GM12878 (cell line): ENCODE data around the gene STARD4.

Experiments
- CHD2 ChIP-seq: IDR thresholded peaks from 2 replicates; pipeline ENCODE4 v1.6.1; 2011; ENCODE audit warnings: low read depth, low read length, improper control_type of control experiment, borderline replicate concordance
- E4F1 ChIP-seq: fragments of 450-650 bp; IDR thresholded peaks from 2 replicates; pipeline ENCODE4 v1.6.1; 2018; ENCODE audit warnings: borderline replicate concordance, mild to moderate bottlenecking; ENCODE audit not compliant: partially characterized antibody
- EP300 ChIP-seq, 2 experiments: fragments of 150-350 bp in 1 of 2; IDR thresholded peaks; 2 replicates each; pipeline ENCODE4 v1.6.1; 2011 to 2012; ENCODE audit warnings: low read depth in 2 of 2, low read length in 2 of 2, borderline replicate concordance in 1 of 2, improper control_type of control experiment in 1 of 2, inconsistent platforms in 1 of 2; ENCODE audit not compliant: control insufficient read depth in 1 of 2
- EZH2 ChIP-seq: IDR thresholded peaks from 2 replicates; pipeline ENCODE4 v1.6.1; 2012; ENCODE audit warnings: low read depth, mild to moderate bottlenecking, control low read depth, inconsistent platforms, low read length, borderline replicate concordance; ENCODE audit not compliant: control insufficient read depth
- GABPA ChIP-seq: IDR thresholded peaks from 2 replicates; pipeline ENCODE4 v1.6.1; 2014; ENCODE audit warnings: antibody characterized with exemption, low read depth, mild to moderate bottlenecking, inconsistent platforms
- JUND ChIP-seq: IDR thresholded peaks from 2 replicates; pipeline ENCODE4 v1.6.1; 2012; ENCODE audit warnings: low read depth, mild to moderate bottlenecking, low read length, improper control_type of control experiment, moderate library complexity
- NFIC ChIP-seq: IDR thresholded peaks from 2 replicates; pipeline ENCODE4 v1.6.1; 2012; ENCODE audit warnings: low read depth, mild to moderate bottlenecking, inconsistent platforms, low read length, moderate library complexity
- TBL1XR1 ChIP-seq: IDR thresholded peaks from 2 replicates; pipeline ENCODE4 v1.6.1; 2012; ENCODE audit warnings: low read depth, low read length, improper control_type of control experiment
- ZBED1 ChIP-seq: IDR thresholded peaks from 2 replicates; pipeline ENCODE4 v1.6.1; 2016; ENCODE audit warnings: borderline replicate concordance
- ZNF24 ChIP-seq: fragments of 450-650 bp; IDR thresholded peaks from 2 replicates; pipeline ENCODE4 v1.6.1; 2017; ENCODE audit warnings: antibody characterized with exemption, mild to moderate bottlenecking
- TF ChIP-seq, protein P1 (sequence below), 3 experiments: IDR thresholded peaks in 2 of 3; conservative IDR thresholded peaks in 1 of 3; 2 replicates each; pipeline ENCODE4 v1.5.1; 2011; ENCODE audit warnings: low read depth in 3 of 3, low read length in 3 of 3, mild to moderate bottlenecking in 3 of 3, control low read depth in 2 of 3, moderate library complexity in 2 of 3, inconsistent platforms in 1 of 3, mixed read lengths in 1 of 3; ENCODE audit not compliant: control insufficient read depth in 2 of 3, insufficient read depth in 1 of 3; ENCODE audit errors: extremely low read depth in 1 of 3

DNA sequence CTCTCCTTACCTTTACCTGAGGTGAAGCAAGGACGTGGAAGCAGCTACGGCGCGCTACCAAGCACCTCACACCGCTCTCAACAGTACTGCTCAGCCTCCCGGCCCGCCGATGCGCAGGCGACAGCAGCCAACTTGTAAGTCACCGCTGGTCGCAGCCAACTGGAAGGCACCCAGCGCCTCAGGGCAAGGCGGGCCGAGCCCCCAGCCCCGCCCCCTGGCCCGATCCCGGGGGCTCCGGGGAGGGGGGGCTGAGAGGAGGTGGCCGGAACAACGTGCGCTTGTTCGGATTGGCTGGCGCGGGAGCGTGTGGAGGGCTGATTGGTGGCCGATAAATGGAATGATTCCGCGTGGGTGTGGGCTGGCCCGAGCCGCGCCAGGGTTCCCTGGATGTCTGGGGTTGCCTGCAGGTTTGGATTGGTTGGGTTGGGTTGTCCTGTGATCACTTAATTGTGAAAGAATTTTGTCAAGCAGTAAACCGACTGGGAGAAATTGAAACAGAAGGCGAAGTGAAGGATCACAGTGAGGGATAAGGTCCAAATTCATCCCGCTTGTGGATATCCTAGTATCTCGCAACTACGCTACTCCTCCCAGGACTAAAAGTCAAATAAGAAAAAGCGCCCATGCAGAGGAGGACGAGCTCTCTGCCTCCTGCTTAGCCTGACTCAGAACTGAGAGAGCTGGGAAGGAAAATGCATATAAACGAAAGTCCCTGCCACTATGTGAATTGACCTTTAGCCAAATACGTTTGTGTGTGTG, at the start of gene STARD4:
- no peak; the same call in 1 of the 2 replicates for TF ChIP-seq ZBED1
- TF ChIP-seq NFIC = no peak
- no peak for TF ChIP-seq EZH2
- TF ChIP-seq, protein P1, sequence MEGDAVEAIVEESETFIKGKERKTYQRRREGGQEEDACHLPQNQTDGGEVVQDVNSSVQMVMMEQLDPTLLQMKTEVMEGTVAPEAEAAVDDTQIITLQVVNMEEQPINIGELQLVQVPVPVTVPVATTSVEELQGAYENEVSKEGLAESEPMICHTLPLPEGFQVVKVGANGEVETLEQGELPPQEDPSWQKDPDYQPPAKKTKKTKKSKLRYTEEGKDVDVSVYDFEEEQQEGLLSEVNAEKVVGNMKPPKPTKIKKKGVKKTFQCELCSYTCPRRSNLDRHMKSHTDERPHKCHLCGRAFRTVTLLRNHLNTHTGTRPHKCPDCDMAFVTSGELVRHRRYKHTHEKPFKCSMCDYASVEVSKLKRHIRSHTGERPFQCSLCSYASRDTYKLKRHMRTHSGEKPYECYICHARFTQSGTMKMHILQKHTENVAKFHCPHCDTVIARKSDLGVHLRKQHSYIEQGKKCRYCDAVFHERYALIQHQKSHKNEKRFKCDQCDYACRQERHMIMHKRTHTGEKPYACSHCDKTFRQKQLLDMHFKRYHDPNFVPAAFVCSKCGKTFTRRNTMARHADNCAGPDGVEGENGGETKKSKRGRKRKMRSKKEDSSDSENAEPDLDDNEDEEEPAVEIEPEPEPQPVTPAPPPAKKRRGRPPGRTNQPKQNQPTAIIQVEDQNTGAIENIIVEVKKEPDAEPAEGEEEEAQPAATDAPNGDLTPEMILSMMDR (IDR thresholded peaks at IDR 0.05 in 2 of 3, conservative IDR thresholded peaks at IDR 0.05 in 1 of 3; ENCODE audit: control insufficient read depth in 2 of 3, extremely low read depth in 1 of 3, insufficient read depth in 1 of 3, low read depth in 3 of 3, low read length in 3 of 3) = no peak
- TF ChIP-seq CHD2 = peak; percentile 80; the same call in 1 of the 2 replicates
- TF ChIP-seq EP300 (IDR thresholded peaks at IDR 0.05; ENCODE audit: borderline replicate concordance in 1 of 2, control insufficient read depth in 1 of 2, low read depth in 2 of 2, low read length in 2 of 2) = 0 out of 4 replicates have a peak, but pooled peaks of 1 of the 2 experiments have one; percentile 6
- no peak for TF ChIP-seq ZNF24
- no peak for TF ChIP-seq GABPA
- peak; percentile 96 for TF ChIP-seq E4F1
- TF ChIP-seq JUND = no peak
- TF ChIP-seq TBL1XR1 = 0 out of 2 replicates have a peak, but pooled peaks have one; percentile 11
